Stimulated activated CD4-positive, alpha-beta T cell treated with anti-CD3 and anti-CD28 coated beads, Interleukin-12 subunit alpha, Interleukin-12 subunit beta, amount 100 ng/mL, for 4 hours (primary cell): ENCODE data around the gene PTPRN2.
"Not testable (repeated sequence)": the region's sequence is repeated elsewhere in the genome, so short reads cannot be mapped to it uniquely, and the experiment has no call there.

Experiments used
- DNase-seq: peaks from one replicate; pipeline ENCODE4 v3.0.0-alpha.2; 2020

PTPRN2 gene

GRCh38 chr7:158186864-158187693, 400.5 kb downstream of the PTPRN2 start:
- no peak for DNase-seq

DNA sequence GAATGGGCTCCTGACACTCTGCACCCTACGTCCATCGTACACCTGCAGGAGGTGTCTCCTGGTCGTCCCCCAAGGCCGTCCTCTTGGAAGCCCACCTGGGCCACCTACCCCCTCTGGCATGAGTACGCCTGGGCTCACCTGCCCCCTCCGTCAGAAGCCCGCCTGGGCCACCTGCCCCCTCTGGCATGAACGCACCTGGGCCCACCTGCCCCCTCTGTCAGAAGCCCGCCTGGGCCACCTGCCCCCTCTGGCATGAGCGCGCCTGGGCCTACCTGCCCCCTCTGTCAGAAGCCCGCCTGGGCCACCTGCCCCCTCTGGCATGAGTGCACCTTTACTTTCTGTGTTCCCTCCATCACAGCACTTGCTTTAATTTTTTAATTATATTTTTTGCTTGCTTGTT, 401.2 kb downstream of the PTPRN2 start:
- DNase-seq, result no peak

DNA sequence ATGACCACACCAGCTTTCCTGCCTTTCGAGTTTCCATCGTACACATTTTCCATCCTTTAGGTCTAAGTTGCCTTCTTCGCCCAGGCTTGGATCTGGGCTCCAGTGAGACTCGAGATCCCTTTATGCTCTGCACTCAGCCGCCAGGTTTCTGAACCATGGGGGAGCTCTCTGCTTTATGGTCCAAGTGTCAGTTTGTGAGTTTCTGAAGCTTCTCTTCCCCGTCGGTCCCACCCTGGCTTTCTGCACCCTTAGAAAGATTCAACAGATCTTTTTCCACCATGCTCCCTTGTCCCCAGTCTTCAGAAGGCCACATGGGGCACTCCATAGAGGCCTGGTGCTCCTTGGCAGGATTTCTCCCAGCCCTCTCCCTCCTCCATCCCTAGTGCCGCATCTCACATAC, 402.0 kb downstream of the PTPRN2 start:
- DNase-seq, result no peak

DNA sequence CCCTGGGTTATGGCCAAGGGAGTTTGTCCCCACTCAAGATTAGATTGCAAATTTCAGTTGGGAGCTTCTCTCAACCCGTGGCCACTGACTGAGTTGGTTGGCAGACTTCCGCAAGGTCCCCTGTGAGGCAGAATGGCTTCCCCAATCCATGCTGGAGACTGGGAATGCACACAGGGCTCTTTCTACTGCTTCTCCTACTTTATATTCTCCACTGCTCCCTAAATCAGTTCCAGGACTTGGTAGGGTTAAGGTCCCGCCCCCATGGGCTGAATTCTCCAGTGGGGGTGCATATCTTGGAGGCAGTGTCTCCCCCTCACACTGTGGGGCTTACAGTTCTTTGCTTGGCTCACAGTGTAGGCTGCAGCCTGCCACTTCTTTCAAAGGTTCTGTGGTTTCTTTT, 404.2 kb downstream of the PTPRN2 start:
- DNase-seq, result no peak

DNA sequence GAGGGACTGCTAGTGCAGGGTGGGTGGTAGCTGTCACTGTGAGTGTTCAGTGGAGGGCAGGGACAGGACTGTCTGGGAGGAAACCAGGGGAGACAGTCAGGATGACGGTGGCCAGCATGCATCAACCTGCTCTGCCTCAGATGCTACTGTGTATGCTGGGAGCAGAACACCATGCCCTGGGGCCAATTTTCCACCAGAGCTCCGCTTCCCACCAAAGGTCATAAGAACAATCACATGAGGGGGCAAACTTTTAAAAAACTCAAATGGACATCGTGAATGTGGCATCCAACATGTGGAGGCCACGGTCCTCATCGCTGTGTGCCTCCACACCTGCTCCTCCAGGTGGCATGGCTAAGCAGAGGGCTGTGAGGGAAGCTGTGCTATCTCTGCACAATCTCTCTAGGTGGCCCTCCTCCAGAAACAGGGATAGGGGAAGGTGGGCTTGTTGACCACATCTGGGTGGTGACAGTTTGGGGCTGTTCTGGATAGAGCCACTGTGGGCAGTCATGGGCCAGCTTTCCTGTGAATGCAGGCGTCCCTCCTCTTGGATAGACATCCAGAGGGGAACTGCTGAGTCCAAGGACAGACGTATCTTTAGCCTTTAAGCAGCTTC, 411.0 kb downstream of the PTPRN2 start:
- no peak for DNase-seq

DNA sequence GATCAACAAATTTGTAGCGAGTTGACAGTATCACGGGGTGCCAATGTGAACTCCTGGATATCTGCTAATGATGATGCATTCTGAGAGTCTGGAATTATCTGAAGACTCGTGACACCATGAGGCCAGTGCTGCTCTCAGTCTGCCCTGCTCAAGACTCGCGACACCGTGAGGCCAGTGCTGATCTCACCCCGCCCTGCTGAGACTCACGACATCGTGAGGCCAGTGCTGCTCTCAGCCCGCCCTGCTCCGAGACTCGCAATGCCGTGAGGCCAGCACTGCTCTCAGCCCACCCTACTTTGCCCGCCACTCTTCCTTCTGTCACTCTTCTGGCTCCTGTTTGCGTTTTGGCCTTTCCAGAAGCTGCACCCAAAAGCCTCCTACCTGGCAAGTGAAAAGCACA, 411.8 kb downstream of the PTPRN2 start:
- DNase-seq, result no peak

- DNase-seq, result no peak
Measured at GRCh38 chr7:158174947-158175346, 412.7 kb downstream of the PTPRN2 start.

GRCh38 chr7:158167373-158167772, 420.2 kb downstream of the PTPRN2 start:
- no peak for DNase-seq

- no peak for DNase-seq
Measured at GRCh38 chr7:158166386-158167340, 421.0 kb downstream of the PTPRN2 start.

DNA sequence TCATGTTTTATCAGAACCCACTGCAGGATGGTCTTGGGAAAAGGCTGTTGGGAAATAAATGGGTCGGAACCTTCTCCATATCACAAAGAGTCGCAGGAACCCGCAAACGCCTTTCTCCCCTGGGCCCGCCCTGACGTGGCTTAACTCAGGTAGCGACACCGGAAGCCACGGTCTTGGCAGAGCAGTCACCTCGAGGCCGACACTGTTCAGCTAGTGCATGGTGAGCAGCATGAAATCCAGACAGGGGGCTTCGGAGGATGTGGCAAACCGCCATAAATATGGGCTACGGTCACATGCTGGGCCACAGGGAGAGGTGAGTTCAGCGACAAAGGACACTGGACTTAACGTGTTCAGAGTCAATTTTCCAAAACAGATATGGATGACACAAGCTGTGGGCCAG, 421.9 kb downstream of the PTPRN2 start:
- no peak for DNase-seq

- DNase-seq, result no peak
Measured at GRCh38 chr7:158164101-158165095, 423.2 kb downstream of the PTPRN2 start.

GRCh38 chr7:158161194-158161593, 426.4 kb downstream of the PTPRN2 start:
- no peak for DNase-seq

- DNase-seq, result no peak
Measured at GRCh38 chr7:158160199-158160598, 427.4 kb downstream of the PTPRN2 start.

- DNase-seq, result no peak
Measured at GRCh38 chr7:158157460-158157859, 430.2 kb downstream of the PTPRN2 start.

DNA sequence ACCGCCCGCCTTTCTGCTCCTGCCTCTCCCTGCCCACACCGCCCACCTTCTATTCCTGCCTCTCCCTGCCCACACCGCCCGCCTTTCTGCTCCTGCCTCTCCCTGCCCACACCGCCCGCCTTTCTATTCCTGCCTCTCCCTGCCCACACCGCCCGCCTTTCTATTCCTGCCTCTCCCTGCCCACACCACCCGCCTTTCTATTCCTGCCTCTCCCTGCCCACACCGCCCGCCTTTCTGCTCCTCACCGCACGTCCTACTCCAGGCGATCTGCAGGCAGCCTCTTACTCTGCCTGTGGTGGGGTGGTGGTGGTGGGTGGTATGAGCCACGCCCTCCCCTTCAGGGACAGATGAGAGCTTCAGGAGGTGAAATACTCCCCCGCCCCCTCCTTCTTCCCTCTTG, 436.4 kb downstream of the PTPRN2 start:
- not testable (repeated sequence) for DNase-seq

- no peak for DNase-seq
Measured at GRCh38 chr7:158150234-158150633, 437.4 kb downstream of the PTPRN2 start.

DNA sequence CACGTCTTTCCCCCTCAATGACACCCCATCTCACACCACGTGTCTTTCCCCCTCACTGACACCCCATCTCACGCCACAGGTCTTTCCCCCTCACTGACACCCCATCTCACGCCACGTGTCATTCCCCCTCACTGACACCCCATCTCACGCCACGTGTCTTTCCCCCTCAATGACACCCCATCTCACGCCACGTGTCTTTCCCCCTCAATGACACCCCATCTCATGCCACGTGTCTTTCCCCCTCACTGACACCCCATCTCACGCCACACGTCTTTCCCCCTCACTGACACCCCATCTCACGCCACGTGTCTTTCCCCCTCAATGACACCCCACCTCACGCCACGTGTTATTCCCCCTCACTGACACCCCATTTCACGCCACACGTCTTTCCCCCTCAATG, 440.2 kb downstream of the PTPRN2 start:
- not testable (repeated sequence) for DNase-seq

DNA sequence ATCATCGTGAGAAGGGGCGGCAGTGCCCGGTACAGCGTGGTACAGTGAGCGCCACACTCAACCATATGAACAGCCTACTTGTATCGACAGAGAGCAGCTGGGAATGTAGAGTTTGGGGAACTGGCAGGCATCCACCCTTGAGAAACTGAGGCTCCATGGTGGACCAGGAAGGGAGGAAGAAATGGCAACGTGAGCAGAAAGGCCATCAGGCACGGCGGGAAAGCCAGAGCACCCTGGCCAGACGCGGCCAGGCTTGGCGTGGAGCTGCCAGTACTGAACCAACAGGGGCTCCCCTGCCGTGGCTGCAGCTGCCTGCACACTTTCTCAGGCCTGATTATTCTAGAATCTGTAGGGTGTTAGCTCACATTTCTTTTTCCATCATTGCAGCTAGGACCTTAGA, 442.3 kb downstream of the PTPRN2 start:
- DNase-seq, result no peak

DNA sequence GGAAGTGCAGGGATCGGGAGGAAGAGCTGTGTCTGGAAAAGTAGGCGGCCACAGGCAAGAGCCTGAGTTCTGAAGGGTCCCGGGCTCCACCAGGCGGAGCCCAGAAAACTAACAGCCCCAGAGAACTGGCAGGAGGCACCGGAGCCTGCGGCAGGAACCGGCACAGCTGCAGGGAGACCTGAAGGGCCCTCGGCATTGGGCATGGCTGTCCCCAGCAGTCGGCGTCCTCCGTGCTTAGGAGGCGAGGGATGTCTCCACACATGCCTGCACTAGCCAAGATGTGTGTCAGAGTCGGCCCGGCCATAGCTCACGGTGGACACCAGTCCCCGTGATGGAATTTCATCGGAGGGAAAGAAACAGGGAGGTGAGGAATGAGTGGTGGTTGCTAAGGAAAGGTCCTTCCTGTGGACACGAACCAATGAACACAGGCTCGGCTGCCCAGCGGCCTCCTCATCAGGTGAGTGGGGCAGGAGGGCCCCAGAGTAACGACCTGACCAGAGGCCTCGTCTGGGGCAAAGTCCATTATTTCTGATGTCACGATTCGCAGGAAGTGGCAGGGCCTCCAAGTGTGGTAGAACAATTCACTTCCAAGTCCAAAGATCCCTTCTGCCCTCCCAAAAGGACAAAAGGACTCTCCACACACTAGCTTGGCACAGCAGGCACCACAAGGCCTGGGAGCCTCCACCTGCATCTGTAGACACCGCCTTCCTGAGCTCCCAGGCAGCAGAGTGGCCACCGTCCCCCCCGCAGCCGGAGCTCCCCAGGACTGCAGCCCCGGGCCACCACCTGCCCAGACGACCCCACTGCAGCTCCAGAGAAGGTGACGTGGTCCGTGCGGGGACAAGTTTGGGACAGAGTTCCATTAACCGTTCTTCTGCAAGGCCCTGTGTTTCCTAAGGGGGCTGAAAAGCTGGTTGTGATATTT, 444.2 kb downstream of the PTPRN2 start:
- DNase-seq, result no peak

DNA sequence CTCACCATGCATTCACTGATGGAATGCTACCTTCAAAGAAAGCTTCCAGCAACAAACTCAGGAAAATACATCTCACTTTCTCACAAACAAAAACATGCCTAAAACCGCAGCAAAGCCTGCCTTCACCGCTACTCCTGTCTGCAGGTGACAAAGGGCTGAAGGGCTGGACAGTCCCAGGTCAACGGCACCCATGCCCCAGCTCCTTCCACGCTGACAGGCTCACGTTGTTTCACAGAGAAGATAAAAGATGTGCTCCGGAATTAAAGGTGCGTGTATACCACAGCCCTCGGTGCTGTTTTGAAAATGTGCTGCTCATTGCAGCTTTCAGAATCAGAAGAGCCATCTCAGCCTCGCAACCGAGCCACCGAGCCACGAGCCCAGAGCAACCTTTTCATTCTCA, 445.0 kb downstream of the PTPRN2 start:
- DNase-seq, result no peak
